Endothelial cell of umbilical vein (primary cell): Measurements from ENCODE around the gene MORF4L1. TPM values are rescaled to one million over a fixed set of nuclear protein-coding genes. Genes with fewer than 3 reads are reported as not detected.
A peak's percentile ranks its signal among the peaks of the same experiment; 100 is the strongest.

Source experiments
- BruUV-seq: library from RNA; stranded (reverse); fragments of 400-500 nt; replicated peaks from 2 replicates; lab custom pipeline; 2021; lab: Mats Ljungman, UMichigan
- CTCF ChIA-PET: fragments of 300-600, 350-600 bp; sonication (Branson Sonifier 250); formaldehyde crosslinking; loops from one replicate; lab custom pipeline; 2021; ENCODE audit warnings: antibody characterized with exemption, inconsistent platforms; lab: Charles Lee
- POLR2A ChIA-PET: fragments of 300-600, 350-600 bp; sonication (Branson Sonifier 250); formaldehyde crosslinking; loops from one replicate; lab custom pipeline; 2021; ENCODE audit warnings: antibody characterized with exemption, inconsistent platforms; lab: Charles Lee
- DNase-seq: peaks from one replicate; pipeline ENCODE4 v3.0.0-alpha.2; 2011; ENCODE audit warnings: low read depth, low spot score
- FAIRE-seq: peaks from 2 replicates; lab custom pipeline; 2011; peaks lifted over from hg19 to GRCh38; lab: Jason Lieb, UNC
- H2AFZ ChIP-seq: 2 replicates; pipeline ENCODE4 v1.6.0; 2012; ENCODE audit warnings: low read depth, low read length, control low read depth, inconsistent platforms
- H3K27ac ChIP-seq: 2 replicates; pipeline ENCODE4 v1.5.1; 2011; ENCODE audit warnings: low read depth, mild to moderate bottlenecking, control low read depth, low read length, moderate library complexity; ENCODE audit not compliant: insufficient read depth
- H3K27me3 ChIP-seq, 2 experiments: 2 replicates each; pipeline versions ENCODE4 v1.6.0 to v1.6.1; 2011; ENCODE audit warnings: low read length in 2 of 2, mixed read lengths in 1 of 2; ENCODE audit not compliant: control insufficient read depth in 2 of 2, insufficient read depth in 2 of 2
- H3K36me3 ChIP-seq, 2 experiments: 2 replicates in 1 of 2; 3 replicates in 1 of 2; pipeline ENCODE4 v1.5.1; 2011; ENCODE audit warnings: low read length in 2 of 2, mild to moderate bottlenecking in 1 of 2, moderate library complexity in 1 of 2; ENCODE audit not compliant: control insufficient read depth in 2 of 2, insufficient read depth in 2 of 2; ENCODE audit errors: extremely low read depth in 1 of 2
- H3K4me1 ChIP-seq: 3 replicates; pipeline ENCODE4 v1.5.1; 2011; ENCODE audit warnings: mild to moderate bottlenecking, low read length; ENCODE audit not compliant: control insufficient read depth, insufficient read depth; ENCODE audit errors: extremely low read depth
- H3K4me2 ChIP-seq: 2 replicates; pipeline ENCODE4 v1.6.1; 2011; ENCODE audit warnings: low read length, control low read depth, mixed read lengths; ENCODE audit not compliant: insufficient read depth
- H3K4me3 ChIP-seq, 3 experiments: fragments of 200-600 bp in 1 of 3; sonication (generic), shearing (Covaris generic) in 1 of 3; replicated peaks in 1 of 3; 2 replicates each; pipeline ENCODE4 v1.5.1; 2011 to 2016; ENCODE audit warnings: control low read depth in 3 of 3, low read length in 3 of 3, mild to moderate bottlenecking in 2 of 3, inconsistent platforms in 1 of 3, low read depth in 1 of 3, moderate library complexity in 1 of 3; ENCODE audit not compliant: insufficient read depth in 1 of 3
- H3K79me2 ChIP-seq: 2 replicates; pipeline ENCODE4 v1.6.0; 2012; ENCODE audit warnings: low read length, inconsistent platforms; ENCODE audit not compliant: control insufficient read depth, insufficient read depth
- H3K9ac ChIP-seq: replicated peaks from 2 replicates; pipeline ENCODE3; 2011; ENCODE audit warnings: low read length, control low read depth; ENCODE audit not compliant: insufficient read depth; ENCODE audit errors: extremely low read depth
- H3K9me1 ChIP-seq: replicated peaks from 3 replicates; pipeline ENCODE4 v1.6.0; 2011; ENCODE audit warnings: mild to moderate bottlenecking, low read length; ENCODE audit not compliant: control insufficient read depth, insufficient read depth; ENCODE audit errors: extremely low read depth
- H3K9me3 ChIP-seq: replicated peaks from 2 replicates; pipeline ENCODE4 v1.5.1; 2012; ENCODE audit warnings: low read length, inconsistent platforms; ENCODE audit not compliant: control insufficient read depth, insufficient read depth
- H4K20me1 ChIP-seq: replicated peaks from 2 replicates; pipeline ENCODE3; 2011; ENCODE audit warnings: mild to moderate bottlenecking, low read length; ENCODE audit not compliant: control insufficient read depth, insufficient read depth; ENCODE audit errors: extremely low read depth
- EZH2 ChIP-seq: IDR thresholded peaks from 2 replicates; pipeline ENCODE4 v1.6.1; 2012; ENCODE audit warnings: borderline replicate concordance, low read depth, mild to moderate bottlenecking, moderate library complexity, low read length, inconsistent platforms; ENCODE audit not compliant: severe bottlenecking
- FOS ChIP-seq: IDR thresholded peaks from 2 replicates; pipeline ENCODE4 v1.6.1; 2011; ENCODE audit warnings: mild to moderate bottlenecking, low read length, moderate library complexity, borderline replicate concordance; ENCODE audit not compliant: insufficient read depth
- GATA2 ChIP-seq: IDR thresholded peaks from 2 replicates; pipeline ENCODE4 v1.7.0; 2011; ENCODE audit warnings: low read depth, mild to moderate bottlenecking, moderate library complexity, mixed read lengths, low read length; ENCODE audit not compliant: insufficient read length, insufficient read depth
- JUN ChIP-seq: IDR thresholded peaks from 2 replicates; pipeline ENCODE4 v1.6.1; 2011; ENCODE audit warnings: borderline replicate concordance, low read depth; ENCODE audit not compliant: insufficient read length, insufficient read depth
- POLR2A ChIP-seq: IDR thresholded peaks from 2 replicates; pipeline ENCODE4 v1.6.1; 2012; ENCODE audit warnings: low read depth, mild to moderate bottlenecking, control low read depth, low read length
- POLR2AphosphoS5 ChIP-seq: IDR thresholded peaks from 2 replicates; pipeline ENCODE4 v1.6.1; 2012; ENCODE audit warnings: low read depth, mild to moderate bottlenecking, control low read depth, low read length, moderate library complexity; ENCODE audit not compliant: insufficient read depth
- dilution Hi-C: fragments of 300-500 bp; cut with MboI; formaldehyde crosslinking; loops from one replicate; pipeline ENCODE4 v1.15.0; 2019; ENCODE audit warnings: low sequenced_read_pairs; ENCODE audit not compliant: extremely low pct_ligation_motif_present
- intact Hi-C: fragments of 100-400 bp; cut with micrococcal nuclease; formaldehyde crosslinking; loops from one replicate; pipeline ENCODE4 v1.10.0; 2022
- polyA plus RNA-seq, 4 experiments: library from polyadenylated mRNA; depleted of rRNA in 3 of 4; stranded (reverse) in 3 of 4; unstranded in 1 of 4; fragments of >200 nt; gene quantifications; 2 replicates each; pipeline versions ENCODE4 v1.2.1 to v1.2.3, GENCODE V29; 2011 to 2012; ENCODE audit warnings: missing spikeins in 1 of 4
- total RNA-seq: library from RNA; stranded (reverse); gene quantifications from 2 replicates; pipeline ENCODE4 v1.2.3, GENCODE V29; 2021
- TF ChIP-seq, protein P1 (sequence below): IDR thresholded peaks from 2 replicates; pipeline ENCODE4 v1.6.1; 2011; ENCODE audit not compliant: insufficient read depth, insufficient read length
- TF ChIP-seq, protein P2 (sequence below), 2 donors: IDR thresholded peaks; 1 replicate in 1 of 2; 2 replicates in 1 of 2; pipeline ENCODE4 v1.5.1; 2011; ENCODE audit warnings: low read length in 2 of 2, mild to moderate bottlenecking in 2 of 2, moderate library complexity in 2 of 2, control low read depth in 1 of 2, inconsistent platforms in 1 of 2, low read depth in 1 of 2; ENCODE audit not compliant: insufficient read depth in 1 of 2; ENCODE audit errors: extremely low read depth in 1 of 2

Gene MORF4L1
- total and polyA plus RNA-seq, 2 donors (not counting 3 experiments of a cell fraction or from before 2014, with no cell fraction given): 164 to 404 TPM

DNA sequence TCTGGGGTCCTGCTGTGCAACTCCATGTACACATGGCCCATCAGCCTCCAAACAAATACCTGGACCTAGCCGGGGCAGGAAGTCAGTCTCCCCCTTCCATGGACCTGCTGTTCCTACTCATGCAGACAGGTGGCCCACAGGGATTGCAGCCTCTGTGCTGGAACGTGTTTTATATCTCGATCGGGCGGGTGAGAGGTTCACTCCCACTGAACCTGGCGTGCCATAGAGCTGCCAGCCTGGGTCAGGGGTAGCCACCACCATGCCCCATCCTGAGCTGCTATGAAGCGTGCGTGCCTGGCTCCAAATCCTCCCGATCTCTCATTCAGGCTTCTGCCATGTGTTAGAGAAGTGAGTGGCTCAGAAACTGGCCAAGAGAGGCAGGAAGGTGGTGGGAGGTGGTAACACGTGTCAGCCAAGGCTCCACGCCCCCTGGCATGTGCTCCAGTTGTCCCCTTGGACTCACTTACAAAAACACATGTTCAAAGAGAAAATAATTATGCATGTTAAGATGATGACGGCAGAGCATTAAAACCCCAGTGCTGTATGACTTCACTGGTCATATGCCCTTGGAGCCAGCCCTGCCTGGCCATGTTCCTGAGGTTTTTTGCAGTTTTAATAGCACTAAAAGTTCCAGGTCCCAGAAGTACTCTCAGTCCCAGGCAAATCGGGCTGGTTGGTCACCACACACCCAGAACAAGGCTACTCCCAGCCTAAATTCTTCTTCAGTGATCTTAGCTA lies 41.5 kb downstream of the MORF4L1 start:
- H2AFZ ChIP-seq: no peak overlapping the region
- TF ChIP-seq POLR2AphosphoS5 (no peak), GATA2 (no peak), FOS (no peak), POLR2A (no peak), JUN (no peak), EZH2 (no peak)
- TF ChIP-seq, protein P1, sequence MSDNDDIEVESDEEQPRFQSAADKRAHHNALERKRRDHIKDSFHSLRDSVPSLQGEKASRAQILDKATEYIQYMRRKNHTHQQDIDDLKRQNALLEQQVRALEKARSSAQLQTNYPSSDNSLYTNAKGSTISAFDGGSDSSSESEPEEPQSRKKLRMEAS: no peak
- TF ChIP-seq, protein P2, sequence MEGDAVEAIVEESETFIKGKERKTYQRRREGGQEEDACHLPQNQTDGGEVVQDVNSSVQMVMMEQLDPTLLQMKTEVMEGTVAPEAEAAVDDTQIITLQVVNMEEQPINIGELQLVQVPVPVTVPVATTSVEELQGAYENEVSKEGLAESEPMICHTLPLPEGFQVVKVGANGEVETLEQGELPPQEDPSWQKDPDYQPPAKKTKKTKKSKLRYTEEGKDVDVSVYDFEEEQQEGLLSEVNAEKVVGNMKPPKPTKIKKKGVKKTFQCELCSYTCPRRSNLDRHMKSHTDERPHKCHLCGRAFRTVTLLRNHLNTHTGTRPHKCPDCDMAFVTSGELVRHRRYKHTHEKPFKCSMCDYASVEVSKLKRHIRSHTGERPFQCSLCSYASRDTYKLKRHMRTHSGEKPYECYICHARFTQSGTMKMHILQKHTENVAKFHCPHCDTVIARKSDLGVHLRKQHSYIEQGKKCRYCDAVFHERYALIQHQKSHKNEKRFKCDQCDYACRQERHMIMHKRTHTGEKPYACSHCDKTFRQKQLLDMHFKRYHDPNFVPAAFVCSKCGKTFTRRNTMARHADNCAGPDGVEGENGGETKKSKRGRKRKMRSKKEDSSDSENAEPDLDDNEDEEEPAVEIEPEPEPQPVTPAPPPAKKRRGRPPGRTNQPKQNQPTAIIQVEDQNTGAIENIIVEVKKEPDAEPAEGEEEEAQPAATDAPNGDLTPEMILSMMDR (IDR thresholded peaks at IDR 0.05; ENCODE audit: extremely low read depth in 1 of 2, insufficient read depth in 1 of 2, low read depth in 1 of 2, low read length in 2 of 2): peak in 1 of 2 donors; percentile 3
- DNase-seq (no peak), FAIRE-seq (no peak)
- H3K79me2 ChIP-seq: peaks cover 10% of the 10 kb centered on the region
- H3K9ac ChIP-seq: no peak overlapping the region
- CTCF ChIA-PET: interaction anchor here (1.0 to 3.3 kb wide), 4 partner anchors 11 to 270 kb away, joined by 4 to 20 read pairs (median 10); no protein-coding TSS in a partner anchor
- H3K4me3 ChIP-seq: no peak overlapping the region
- no peaks in the 10 kb centered on the region for H4K20me1 ChIP-seq
- POLR2A ChIA-PET: no interaction called here
- no peaks in the 10 kb centered on the region for H3K9me1 ChIP-seq
- no peak overlapping the region for H3K4me2 ChIP-seq
- dilution Hi-C loops: no loop called here
- BruUV-seq: no TSS peak
- H3K9me3 ChIP-seq: no peaks in the 10 kb centered on the region
- H3K27ac ChIP-seq: no peak overlapping the region
- H3K36me3 ChIP-seq: peaks cover 26 to 54% of the 10 kb centered on the region in 2 experiments
- H3K27me3 ChIP-seq: no peaks in the 10 kb centered on the region
- no peaks in the 10 kb centered on the region for H3K4me1 ChIP-seq
- intact Hi-C loops: no loop called here
